ENCODE measurements around the gene PKHD1.

DNA sequence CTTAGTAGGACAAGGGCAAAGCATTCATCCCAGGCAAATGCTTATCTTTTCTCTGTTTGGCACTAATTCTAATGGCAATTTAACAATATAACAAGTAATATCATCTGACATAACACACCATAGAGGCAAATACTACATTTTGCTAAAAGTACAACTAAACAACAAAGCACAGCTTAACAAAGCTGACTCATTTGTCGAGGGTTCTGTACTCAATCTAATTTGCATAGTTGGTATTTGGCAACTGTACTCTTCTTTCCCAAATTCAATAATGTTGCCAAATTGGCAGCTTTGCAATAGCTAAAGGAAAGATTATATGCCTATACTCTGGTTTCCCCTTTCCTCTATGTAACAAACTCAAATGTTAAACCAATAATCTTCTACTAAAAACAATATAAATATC, 461.0 kb downstream of the PKHD1 start:
- TF ChIP-seq, protein P1, sequence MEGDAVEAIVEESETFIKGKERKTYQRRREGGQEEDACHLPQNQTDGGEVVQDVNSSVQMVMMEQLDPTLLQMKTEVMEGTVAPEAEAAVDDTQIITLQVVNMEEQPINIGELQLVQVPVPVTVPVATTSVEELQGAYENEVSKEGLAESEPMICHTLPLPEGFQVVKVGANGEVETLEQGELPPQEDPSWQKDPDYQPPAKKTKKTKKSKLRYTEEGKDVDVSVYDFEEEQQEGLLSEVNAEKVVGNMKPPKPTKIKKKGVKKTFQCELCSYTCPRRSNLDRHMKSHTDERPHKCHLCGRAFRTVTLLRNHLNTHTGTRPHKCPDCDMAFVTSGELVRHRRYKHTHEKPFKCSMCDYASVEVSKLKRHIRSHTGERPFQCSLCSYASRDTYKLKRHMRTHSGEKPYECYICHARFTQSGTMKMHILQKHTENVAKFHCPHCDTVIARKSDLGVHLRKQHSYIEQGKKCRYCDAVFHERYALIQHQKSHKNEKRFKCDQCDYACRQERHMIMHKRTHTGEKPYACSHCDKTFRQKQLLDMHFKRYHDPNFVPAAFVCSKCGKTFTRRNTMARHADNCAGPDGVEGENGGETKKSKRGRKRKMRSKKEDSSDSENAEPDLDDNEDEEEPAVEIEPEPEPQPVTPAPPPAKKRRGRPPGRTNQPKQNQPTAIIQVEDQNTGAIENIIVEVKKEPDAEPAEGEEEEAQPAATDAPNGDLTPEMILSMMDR (IDR thresholded peaks at IDR 0.05) = no peak
- TF ChIP-seq POLR2A (IDR thresholded peaks at IDR 0.05) = no peak
